B cell (primary cell): ENCODE results near the gene AIMP1.

Experiments
- CTCF ChIP-seq: fragments of 200-600 bp; IDR thresholded peaks from one replicate; pipeline ENCODE4 v1.8.0; 2022; ENCODE audit warnings: antibody characterized with exemption, mild to moderate bottlenecking
- EZH2 ChIP-seq: IDR thresholded peaks from 2 replicates; pipeline ENCODE4 v1.6.1; 2012; ENCODE audit warnings: borderline replicate concordance, low read depth, mild to moderate bottlenecking, moderate library complexity, low read length; ENCODE audit not compliant: insufficient read depth, poor library complexity, severe bottlenecking

DNA sequence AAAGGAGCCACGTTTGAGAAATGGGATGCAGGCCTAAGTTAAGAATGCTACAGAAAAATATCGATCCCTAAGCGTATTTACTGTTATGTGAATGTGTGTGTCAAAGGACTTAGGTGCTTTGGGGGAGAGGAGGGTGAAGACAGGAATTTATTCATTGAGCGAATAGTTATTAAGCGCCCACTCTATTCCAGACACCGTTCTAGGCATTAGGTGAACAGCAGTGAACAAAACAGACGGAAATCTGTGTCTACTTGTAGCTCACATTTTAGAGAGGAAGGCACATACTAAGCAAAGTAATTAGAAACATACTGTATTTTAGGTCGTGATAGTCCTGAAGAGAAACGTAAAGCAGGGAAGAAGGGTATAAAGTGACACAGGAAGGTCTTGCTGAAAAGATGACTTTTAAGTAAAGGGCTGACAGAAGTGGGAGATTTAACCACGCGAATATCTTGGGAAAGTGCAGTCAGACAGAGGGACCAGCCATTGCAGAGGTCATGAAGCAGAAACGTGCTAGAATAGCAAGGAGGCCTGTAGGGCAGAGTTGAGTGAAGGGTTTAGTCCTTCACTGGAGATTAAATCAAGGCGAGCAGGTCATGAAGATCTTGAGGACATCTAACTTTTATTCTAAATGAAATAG, 541 bp downstream of the AIMP1 start:
- no peak for TF ChIP-seq EZH2
- TF ChIP-seq CTCF: no peak
